Measurements from ENCODE around the gene CRABP1.
A peak's percentile ranks its signal among the peaks of the same experiment; 100 is the strongest.

DNA sequence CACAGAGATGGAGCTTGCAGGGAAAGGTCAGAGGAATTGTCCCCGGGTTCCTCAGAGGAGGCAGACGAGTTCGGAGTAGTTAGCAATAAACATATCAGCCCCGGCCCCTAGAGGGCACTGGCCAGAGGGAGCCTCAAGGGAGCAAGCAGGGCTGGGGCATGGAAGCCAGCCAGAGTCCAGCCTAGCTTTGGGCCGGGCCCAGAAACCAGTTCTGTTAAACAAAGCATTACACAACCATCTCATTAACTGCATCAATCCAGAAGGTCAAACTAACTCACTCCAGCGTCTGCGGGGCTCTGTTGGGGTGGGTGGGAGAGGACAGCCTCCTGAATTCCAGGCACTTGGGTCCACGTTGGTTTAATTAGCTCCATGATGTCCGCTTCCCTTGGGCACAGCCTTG, 56.8 kb downstream of the CRABP1 start:
- no peak for TF ChIP-seq POLR2A (IDR thresholded peaks at IDR 0.05)
- TF ChIP-seq, protein P1, sequence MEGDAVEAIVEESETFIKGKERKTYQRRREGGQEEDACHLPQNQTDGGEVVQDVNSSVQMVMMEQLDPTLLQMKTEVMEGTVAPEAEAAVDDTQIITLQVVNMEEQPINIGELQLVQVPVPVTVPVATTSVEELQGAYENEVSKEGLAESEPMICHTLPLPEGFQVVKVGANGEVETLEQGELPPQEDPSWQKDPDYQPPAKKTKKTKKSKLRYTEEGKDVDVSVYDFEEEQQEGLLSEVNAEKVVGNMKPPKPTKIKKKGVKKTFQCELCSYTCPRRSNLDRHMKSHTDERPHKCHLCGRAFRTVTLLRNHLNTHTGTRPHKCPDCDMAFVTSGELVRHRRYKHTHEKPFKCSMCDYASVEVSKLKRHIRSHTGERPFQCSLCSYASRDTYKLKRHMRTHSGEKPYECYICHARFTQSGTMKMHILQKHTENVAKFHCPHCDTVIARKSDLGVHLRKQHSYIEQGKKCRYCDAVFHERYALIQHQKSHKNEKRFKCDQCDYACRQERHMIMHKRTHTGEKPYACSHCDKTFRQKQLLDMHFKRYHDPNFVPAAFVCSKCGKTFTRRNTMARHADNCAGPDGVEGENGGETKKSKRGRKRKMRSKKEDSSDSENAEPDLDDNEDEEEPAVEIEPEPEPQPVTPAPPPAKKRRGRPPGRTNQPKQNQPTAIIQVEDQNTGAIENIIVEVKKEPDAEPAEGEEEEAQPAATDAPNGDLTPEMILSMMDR (IDR thresholded peaks at IDR 0.05) = peak in 2 of 6 experiments; percentile 12 to 36
